NCI-H446 (cell line): Measurements from ENCODE around the gene OAS2.

ENCODE experiments used
- DNase-seq, 2 experiments: peaks; one replicate each; lab custom pipeline; 2025; lab: John Stamatoyannopoulos, UW

The OAS2 gene

GRCh38 chr12:113059071-113059595 lies 80.8 kb downstream of the OAS2 start:
- no peak for DNase-seq

- DNase-seq = no peak
Measured at GRCh38 chr12:113060336-113060960, 82.1 kb downstream of the OAS2 start.

GRCh38 chr12:113061061-113061694 lies 82.9 kb downstream of the OAS2 start:
- no peak for DNase-seq
